Nephron progenitor cell (in vitro differentiated cells): ENCODE results near the gene MSH5.

Experiments
- DNase-seq: peaks from one replicate; pipeline ENCODE4 v3.0.0; 2021
- H3K27ac Mint-ChIP-seq: 2 replicates; pipeline ENCODE4 v1.8.0; 2021; ENCODE audit warnings: mild to moderate bottlenecking, moderate library complexity, mixed read lengths
- H3K27me3 Mint-ChIP-seq: 2 replicates; pipeline ENCODE4 v1.8.0; 2021; ENCODE audit warnings: mild to moderate bottlenecking, low read depth, mixed read lengths; ENCODE audit not compliant: poor library complexity
- H3K36me3 Mint-ChIP-seq: 2 replicates; pipeline ENCODE4 v1.8.0; 2021; ENCODE audit warnings: low read depth, mixed read lengths
- H3K4me1 Mint-ChIP-seq: 2 replicates; pipeline ENCODE4 v1.8.0; 2021; ENCODE audit warnings: mixed read lengths
- H3K4me3 Mint-ChIP-seq: 2 replicates; pipeline ENCODE4 v1.8.0; 2021; ENCODE audit warnings: mild to moderate bottlenecking, moderate library complexity, mixed read lengths
- H3K9me3 Mint-ChIP-seq: 2 replicates; pipeline ENCODE4 v1.8.0; 2021; ENCODE audit warnings: mild to moderate bottlenecking, moderate library complexity, mixed read lengths
- TF ChIP-seq, protein P1 (sequence below): fragments of 200-600 bp; sonication (generic); IDR thresholded peaks from 2 replicates; pipeline ENCODE4 v1.5.0; 2021; ENCODE audit warnings: antibody characterized with exemption

Gene MSH5

DNA sequence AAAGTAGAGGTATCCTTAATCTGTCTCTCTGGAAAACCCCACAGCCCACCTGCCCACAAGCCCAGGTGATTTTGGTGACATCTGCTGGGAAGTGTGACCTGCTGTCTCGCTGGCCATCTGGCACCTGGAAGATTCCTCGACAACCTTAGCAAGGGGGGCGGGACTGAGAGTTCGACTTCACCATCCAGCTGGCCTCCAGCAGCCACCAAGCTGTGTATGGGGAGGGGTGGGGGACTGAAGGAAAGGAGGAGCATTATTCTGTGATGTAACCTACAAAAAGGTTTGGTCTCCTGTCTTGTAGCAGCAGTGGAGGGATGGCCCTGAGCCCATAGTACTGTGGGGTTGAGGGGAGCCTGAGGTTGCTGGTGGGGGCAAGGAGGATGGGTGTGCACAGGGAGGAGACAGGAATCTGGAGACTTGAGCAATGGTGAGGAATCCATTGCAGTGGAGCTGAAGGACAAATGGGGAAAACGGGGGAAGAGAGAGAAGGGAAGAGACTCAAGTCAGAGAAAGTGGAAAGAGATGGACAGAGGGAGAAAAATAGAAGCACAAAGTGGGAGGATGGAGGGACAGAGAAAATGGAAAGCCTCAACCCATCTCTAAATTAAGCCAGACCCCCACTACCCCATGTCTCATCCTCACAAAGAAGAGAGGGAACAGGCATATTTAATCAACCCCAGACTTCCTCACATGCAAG, 29.1 kb upstream of the MSH5 start:
- Mint-ChIP-seq H3K9me3 (no peaks in the 10 kb centered on the region), H3K36me3 (no peaks in the 10 kb centered on the region), H3K27me3 (peaks cover 4% of the 10 kb centered on the region), H3K4me3 (no peak overlapping the region), H3K27ac (no peak overlapping the region), H3K4me1 (peaks cover 62% of the 10 kb centered on the region)
- no peak for DNase-seq
- TF ChIP-seq, protein P1, sequence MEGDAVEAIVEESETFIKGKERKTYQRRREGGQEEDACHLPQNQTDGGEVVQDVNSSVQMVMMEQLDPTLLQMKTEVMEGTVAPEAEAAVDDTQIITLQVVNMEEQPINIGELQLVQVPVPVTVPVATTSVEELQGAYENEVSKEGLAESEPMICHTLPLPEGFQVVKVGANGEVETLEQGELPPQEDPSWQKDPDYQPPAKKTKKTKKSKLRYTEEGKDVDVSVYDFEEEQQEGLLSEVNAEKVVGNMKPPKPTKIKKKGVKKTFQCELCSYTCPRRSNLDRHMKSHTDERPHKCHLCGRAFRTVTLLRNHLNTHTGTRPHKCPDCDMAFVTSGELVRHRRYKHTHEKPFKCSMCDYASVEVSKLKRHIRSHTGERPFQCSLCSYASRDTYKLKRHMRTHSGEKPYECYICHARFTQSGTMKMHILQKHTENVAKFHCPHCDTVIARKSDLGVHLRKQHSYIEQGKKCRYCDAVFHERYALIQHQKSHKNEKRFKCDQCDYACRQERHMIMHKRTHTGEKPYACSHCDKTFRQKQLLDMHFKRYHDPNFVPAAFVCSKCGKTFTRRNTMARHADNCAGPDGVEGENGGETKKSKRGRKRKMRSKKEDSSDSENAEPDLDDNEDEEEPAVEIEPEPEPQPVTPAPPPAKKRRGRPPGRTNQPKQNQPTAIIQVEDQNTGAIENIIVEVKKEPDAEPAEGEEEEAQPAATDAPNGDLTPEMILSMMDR: no peak

DNA sequence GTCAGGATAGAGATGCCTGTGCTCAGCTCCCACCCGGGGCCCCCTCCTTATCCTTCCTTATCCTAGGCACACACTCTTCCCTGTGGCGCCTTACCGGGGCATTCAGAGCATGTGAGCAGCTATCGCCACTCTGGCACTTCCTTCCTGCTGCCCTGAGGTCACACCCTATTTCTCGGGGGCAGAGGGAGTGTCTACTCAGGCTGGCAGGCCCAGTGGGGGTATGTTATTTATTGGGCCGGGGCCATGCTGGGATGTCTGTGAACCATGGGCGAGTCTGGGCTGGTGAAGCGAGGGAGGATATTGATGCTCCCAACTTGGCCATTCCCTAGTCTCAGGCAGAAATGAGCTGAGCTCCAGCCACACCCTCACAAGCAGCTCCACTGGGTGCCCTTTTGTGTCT, 28.6 kb upstream of the MSH5 start:
- Mint-ChIP-seq H3K9me3 (no peaks in the 10 kb centered on the region), H3K4me3 (no peak overlapping the region), H3K27me3 (peaks cover 3% of the 10 kb centered on the region), H3K4me1 (peaks cover 67% of the 10 kb centered on the region), H3K36me3 (no peaks in the 10 kb centered on the region), H3K27ac (peak overlapping the region; percentile 64)
- no peak for DNase-seq
- TF ChIP-seq, protein P1: no peak

DNA sequence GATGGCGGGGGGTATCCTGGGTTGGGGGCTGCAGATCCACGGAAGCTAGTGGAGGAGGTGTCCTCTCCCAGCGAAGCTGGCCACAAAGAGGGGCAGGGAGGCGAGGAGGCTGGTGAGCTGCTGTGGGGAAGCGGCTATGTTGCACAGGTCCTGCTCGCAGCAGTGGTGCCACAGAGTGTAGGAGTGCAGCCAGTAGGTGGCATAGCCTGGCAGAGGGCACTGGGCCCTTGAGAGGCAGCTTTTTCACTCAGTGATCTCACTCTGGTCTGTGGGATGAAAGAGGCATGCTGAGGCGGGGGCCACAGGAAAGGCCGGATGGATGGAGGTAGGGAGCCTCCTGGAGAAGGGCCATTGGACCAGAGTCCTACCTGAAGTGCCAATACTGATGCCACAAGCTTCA, 27.5 kb upstream of the MSH5 start:
- Mint-ChIP-seq H3K27me3 (no peaks in the 10 kb centered on the region), H3K4me1 (peaks cover 65% of the 10 kb centered on the region), H3K27ac (peak overlapping the region; percentile 98), H3K4me3 (peak overlapping the region; percentile 63), H3K9me3 (no peaks in the 10 kb centered on the region), H3K36me3 (no peaks in the 10 kb centered on the region)
- TF ChIP-seq, protein P1: no peak
- DNase-seq: no peak

DNA sequence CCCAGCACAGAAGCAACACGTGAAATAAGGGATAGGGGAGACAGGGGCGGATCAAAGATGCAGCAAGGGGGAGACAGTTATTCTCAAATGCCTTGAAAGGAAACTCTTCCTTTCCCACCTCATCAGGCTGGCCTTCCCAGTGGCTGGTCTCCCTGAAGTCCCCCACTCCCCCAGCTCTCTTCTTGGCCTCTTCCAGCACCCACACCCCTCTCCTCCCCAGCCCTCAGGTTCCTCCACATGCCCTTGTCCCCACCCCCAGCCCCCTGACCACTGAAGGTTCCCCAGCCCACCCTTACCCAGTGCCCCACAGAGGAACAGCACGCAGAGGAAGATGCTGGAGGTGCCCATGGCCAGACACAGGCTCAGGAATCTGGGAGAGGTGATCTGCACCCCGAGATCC, 26.3 kb upstream of the MSH5 start:
- DNase-seq: no peak
- H3K27me3 Mint-ChIP-seq: no peaks in the 10 kb centered on the region
- peak overlapping the region; percentile 68 for H3K4me3 Mint-ChIP-seq
- peak overlapping the region; percentile 98 for H3K27ac Mint-ChIP-seq
- H3K4me1 Mint-ChIP-seq: peaks cover 72% of the 10 kb centered on the region
- H3K36me3 Mint-ChIP-seq: no peaks in the 10 kb centered on the region
- TF ChIP-seq, protein P1: no peak
- no peaks in the 10 kb centered on the region for H3K9me3 Mint-ChIP-seq

DNA sequence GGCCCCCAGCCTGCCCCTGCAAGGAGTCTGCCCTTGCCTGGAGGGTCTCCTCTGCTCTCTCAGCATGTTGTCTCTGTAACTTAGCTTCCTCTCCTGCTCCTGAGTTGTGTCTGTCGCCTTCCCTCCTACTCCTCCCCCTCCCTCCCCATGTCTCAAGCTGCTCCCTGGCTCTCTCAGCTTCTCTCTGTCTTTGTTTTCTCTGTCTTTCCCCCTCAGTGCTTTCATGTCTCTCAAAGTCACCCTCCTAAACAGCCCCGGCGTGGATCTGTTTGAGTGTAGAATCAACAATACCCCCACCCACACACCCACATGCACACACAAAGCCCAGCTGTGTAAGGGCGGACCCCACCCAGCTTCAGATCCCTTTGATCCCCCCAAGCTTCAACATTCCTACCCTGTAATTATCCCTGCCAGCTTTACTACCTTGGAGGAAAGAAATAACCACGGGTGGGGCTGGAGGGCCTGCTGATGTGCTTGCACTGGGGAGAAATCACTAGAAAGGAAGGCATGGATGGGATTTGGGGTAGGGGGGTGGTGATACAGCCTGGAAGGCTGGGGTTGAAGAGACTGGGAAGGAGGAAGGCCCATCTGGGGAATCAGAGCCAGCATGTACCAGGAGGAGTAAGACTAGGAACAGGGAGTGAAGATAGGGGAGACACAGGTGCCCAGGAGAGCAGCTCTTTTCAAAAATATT, 25.7 kb upstream of the MSH5 start:
- Mint-ChIP-seq H3K4me1 (peaks cover 76% of the 10 kb centered on the region), H3K27me3 (no peaks in the 10 kb centered on the region), H3K27ac (peak overlapping the region; percentile 98), H3K4me3 (peak overlapping the region; percentile 68), H3K36me3 (no peaks in the 10 kb centered on the region), H3K9me3 (no peaks in the 10 kb centered on the region)
- TF ChIP-seq, protein P1: no peak
- DNase-seq: peak; percentile 23
